Activated T-helper 9 cell treated with anti-CD3 and anti-CD28 coated beads, Interleukin-2, amount 50 U/mL, for 16 hours (primary cell): ENCODE results near the gene AANAT.

Source experiments
- DNase-seq: peaks from one replicate; pipeline ENCODE4 v3.0.0-alpha.2; 2020; ENCODE audit warnings: low read depth

The AANAT gene

GRCh38 chr17:76490112-76490710 is 22.8 kb downstream of the AANAT start:
- no peak for DNase-seq

GRCh38 chr17:76491271-76492122 is 24.1 kb downstream of the AANAT start:
- no peak for DNase-seq

GRCh38 chr17:76492123-76492988 is 25.0 kb downstream of the AANAT start:
- DNase-seq = no peak

- peak; percentile 21 for DNase-seq
Measured at GRCh38 chr17:76492989-76493501, 25.6 kb downstream of the AANAT start.

GRCh38 chr17:76493505-76494167 is 26.2 kb downstream of the AANAT start:
- DNase-seq = no peak

- DNase-seq = no peak
Measured at GRCh38 chr17:76495663-76496400, 28.4 kb downstream of the AANAT start.

- no peak for DNase-seq
Measured at GRCh38 chr17:76496464-76496863, 29.1 kb downstream of the AANAT start.

- DNase-seq = no peak
Measured at GRCh38 chr17:76497699-76497978, 30.2 kb downstream of the AANAT start.

GRCh38 chr17:76497979-76498875 is 30.8 kb downstream of the AANAT start:
- no peak for DNase-seq

- no peak for DNase-seq
Measured at GRCh38 chr17:76498876-76499251, 31.5 kb downstream of the AANAT start.

GRCh38 chr17:76499267-76499667 is 31.9 kb downstream of the AANAT start:
- DNase-seq = no peak

- no peak for DNase-seq
Measured at GRCh38 chr17:76500074-76500746, 32.8 kb downstream of the AANAT start.

GRCh38 chr17:76500747-76501017 is 33.3 kb downstream of the AANAT start:
- no peak for DNase-seq

GRCh38 chr17:76501018-76501826 is 33.8 kb downstream of the AANAT start, which contains the start of gene RHBDF2:
Gene RHBDF2 (minus strand): TSS chr17:76501423. CDS start chr17:76481524, 19,899 bp downstream.
- peak; percentile 93 for DNase-seq

GRCh38 chr17:76501827-76502307 is 34.5 kb downstream of the AANAT start:
- DNase-seq = no peak

GRCh38 chr17:76502341-76503211 is 35.2 kb downstream of the AANAT start:
- no peak for DNase-seq

- DNase-seq = no peak
Measured at GRCh38 chr17:76504117-76504516, 36.7 kb downstream of the AANAT start.
